CD4-positive, alpha-beta T cell treated with Interleukin-6 for 4 hours (primary cell): ENCODE results near the gene EPS8L2.

Experiments used
- DNase-seq: peaks from one replicate; pipeline ENCODE4 v3.0.0-alpha.2; 2020; ENCODE audit warnings: mixed read lengths

Gene EPS8L2

DNA sequence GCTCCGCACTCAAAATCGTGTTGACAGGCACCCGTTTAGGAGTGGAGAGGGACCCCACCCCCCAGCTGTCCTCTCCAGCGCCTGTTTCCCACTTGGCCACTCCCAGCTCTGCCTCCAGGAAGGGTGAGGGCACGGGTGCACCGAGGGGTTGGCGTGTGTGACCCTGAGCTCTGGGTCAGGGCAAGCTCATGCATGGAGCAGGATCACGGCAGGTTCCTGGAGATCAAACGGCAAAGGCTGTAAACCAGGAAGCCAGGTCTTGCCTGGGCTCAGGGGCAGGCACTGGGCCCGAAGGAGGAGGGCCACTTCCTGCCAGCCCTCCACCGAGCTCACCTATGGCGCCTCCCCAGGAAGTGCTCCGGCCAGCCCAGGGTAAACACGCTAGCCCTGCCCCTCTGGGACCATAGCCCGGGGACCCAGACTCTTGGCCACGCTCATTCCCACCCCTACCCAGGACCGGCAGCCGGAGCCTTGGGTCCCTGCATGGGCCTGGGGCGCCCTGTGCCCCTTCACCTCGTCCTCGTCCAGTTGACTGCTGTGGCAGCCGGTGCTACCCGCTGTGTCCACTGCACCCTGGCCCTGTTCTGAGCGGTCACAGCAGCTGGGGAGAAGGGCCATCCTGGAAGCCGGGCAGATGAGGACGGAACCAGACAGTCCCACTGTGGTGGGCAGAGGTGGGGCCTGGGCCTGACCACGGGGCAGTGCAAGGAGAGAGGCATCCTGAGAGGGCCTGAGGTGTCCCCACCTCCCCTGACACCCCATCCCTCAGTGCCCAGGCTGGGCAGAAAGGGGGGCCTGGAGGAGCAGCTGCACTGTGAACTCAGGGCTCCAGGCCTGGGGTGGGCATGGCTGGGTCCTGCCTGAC is 1.0 kb upstream of the EPS8L2 start:
- DNase-seq, result no peak

DNA sequence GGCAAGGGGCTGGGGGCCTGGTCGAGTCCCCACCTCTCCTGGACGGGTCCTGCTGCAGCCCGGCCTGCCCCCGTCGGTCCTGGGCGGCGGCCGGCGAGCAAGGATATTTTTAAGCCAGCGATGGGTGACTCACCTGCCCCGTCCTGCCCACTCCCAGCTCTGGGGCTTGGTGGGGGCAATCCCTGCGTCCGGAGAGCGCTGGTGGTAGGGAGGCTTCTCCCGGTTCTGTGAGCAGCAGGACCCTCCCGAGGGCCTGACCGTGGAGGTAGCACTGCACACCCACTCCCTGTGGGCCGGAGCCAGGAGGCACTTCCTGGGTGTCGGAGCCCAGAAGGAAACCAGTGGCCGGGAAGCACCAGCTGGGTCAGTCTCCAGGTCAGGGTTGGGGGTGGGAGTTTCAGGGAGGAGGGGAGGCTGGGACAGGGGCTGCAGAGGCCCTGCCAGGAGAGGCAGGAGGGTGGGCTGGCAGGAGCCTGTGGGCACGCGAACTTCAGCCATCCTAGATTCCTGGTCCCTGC is 467 bp downstream of the EPS8L2 start:
- DNase-seq, result no peak

DNA sequence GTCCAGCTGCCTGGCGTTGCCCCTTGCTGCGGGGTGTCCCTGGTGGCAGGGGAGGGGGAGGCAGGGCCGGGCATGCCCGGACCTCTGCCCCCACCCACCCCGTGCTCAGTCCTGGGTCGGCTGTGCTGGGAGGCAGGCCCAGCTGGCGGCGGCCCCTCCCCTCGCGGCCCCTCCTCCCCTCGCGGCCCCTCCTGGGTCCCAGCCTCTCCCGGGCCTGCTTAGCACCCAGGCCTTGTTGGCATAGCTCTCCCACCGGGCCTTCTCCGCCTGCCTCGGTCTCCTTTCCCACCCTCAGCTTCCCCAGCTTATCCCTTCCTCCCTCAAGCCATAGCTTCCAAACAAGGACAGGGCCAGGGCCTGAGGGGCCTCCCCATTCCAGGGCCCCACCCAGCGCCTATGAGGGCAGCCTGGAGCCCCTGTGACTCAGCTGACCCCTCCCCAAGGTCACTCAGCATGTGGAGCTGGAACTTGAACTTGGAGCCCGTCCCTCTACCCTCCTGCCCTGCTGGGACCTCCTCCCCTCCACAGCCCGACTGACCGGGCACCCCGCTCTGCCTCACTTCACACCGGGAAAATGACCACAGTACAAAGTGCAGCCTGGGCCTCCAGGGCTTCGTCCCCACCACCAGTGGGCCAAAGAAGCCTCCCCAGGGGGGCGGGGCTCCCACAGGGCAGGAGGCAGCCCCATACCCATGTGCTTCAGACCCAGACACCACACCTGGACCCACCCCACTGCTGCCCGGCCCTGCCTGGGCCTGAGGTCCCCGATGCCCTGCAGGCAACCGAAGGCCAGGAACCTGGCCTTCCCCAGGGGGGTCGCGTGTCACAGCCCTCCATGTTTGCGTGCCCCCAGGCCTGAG is 1.2 kb downstream of the EPS8L2 start:
- DNase-seq, result no peak

DNA sequence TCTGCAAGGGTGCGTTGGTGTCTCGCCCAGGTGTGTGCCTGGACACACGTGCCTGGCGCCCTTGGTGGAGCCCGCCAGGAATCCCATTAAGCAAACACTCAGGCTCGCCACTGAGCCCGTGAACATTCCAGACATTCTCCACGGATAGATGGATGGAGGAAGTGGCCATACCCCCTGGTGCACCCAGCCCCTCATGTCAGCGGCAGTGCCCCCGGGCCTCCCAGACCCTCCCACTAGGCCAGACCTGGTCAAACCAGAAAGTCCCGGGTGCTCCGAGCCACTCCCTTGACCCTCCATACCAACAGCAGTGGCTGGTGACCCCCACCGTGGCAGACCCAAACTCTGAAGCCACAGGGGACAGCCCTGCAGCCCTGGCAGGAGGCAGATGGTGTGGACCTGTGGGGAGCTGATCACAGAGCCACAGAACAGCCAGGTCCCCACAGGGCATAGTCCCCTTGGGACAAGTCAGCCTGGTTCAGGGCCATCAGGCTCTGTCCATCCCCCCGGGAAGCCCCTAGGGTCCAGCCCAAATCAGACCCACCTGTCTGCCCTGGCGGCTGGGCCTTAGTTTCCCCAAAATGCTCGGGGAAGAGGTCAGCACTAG is 1.9 kb downstream of the EPS8L2 start:
- no peak for DNase-seq

DNA sequence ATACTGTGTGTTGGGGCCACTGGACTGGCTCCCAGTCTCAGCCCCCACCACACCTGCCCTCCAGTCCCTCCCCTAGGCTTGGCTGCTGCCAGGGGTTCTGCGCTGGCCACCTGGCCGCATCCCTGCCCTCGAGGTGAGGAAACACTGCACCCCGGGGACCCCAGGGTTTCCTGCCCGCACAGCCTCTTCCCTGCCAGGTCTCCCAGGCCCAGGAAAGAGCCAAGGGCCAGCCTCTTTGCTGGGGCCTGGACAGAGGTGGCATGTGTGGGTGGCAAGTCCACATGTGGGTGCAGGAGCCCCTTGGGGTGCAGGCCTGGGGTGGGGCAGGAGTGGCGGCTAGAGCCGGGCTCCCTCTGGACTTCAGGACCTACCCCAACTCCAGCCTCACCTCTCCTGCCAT is 2.5 kb downstream of the EPS8L2 start:
- DNase-seq, result no peak

DNA sequence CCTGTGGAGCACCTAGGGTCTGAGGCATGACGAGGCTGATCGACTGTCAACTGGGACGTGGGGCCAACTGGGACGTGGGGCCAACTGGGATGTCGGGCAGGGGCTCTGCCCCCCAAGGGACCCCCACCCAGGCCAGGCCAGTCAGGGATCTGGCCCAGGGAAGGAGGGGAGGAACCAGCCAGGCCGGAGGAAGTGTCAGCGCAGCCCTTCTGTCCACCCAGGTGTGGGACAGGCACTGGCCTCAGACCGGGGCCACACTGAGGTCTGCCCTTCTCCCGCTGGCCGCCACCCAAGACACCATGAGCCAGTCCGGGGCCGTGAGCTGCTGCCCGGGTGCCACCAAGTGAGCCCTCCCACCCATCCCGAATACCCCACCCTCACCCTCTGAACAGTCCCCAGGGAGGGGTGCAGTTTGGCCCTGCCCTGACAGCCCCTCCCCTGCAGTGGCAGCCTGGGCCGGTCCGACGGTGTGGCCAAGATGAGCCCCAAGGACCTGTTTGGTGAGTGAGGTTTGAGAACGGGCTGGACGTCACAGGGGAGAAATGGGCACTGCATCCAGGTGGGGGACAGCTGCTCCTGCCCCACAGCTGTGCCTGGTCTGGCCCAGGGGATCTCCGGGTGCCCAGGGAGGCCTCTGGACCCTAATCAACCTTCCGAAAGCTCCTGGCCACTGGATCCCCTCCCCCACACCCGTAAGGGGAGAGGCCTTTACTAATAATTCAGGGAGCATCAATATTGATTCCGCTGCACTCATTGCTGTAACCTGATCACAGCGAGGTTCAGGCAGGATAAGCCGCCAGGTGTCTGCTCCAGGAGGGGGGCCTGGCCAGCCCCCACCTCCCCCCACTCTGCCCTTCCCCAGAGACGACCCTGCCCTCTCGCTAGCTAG is 3.3 kb downstream of the EPS8L2 start:
- DNase-seq, result no peak

DNA sequence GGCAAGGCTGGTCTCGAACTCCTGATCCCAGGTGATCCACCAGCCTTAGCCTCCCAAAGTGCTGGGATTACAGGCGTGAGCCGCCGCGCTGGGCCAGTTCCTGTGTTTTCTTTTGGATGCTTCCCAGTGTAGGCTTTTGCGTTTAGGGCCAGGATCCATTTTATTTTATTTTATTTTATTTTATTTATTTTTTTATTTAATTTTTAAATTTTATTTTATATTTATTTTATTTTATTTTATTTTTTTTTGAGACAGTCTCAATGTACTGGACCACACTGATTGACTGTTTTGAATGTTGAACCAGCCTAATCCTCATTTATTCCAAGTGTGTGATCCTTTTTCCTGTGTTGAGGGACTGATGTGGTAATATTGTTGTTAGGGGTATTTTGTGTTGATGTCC is 8.4 kb downstream of the EPS8L2 start:
- DNase-seq, result no peak

DNA sequence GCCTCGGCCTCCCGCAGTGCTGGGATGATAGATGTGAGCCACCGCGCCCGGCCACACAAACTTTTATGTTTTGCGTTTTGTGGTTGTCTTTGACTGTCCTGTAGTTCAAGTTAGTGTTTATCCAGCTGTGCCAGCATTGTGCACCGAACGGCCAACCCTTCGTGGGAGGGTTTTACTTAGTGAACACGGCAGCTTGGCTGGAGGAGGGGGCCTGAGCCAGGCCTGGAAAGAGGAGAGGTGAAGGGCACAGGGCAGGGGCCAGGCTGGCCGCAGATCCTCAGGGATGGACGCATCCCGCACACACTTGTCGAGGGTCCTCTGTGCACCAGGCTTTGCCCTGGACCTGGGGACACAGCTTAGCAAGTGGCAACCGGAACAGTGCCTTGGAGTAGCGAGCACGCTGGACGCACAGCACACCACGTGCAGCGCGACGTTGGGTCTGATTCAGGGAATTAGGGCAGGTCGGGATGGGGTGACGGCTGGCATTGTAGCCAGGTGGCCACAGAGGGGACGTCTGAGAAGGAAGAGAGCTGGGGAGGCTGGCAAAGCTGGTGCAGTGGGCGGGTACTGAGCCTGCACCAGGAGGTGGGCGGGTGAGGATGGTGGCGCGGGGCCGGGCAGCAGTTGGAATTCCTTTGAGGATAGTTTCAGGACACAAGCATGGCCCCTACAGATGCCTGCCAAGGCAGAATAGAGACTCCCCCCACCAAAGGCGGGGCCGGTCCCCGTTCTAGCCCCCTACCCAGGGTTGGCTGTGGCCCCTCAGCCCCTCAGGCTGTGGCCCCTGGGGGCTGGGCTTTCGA is 13.4 kb downstream of the EPS8L2 start:
- no peak for DNase-seq

DNA sequence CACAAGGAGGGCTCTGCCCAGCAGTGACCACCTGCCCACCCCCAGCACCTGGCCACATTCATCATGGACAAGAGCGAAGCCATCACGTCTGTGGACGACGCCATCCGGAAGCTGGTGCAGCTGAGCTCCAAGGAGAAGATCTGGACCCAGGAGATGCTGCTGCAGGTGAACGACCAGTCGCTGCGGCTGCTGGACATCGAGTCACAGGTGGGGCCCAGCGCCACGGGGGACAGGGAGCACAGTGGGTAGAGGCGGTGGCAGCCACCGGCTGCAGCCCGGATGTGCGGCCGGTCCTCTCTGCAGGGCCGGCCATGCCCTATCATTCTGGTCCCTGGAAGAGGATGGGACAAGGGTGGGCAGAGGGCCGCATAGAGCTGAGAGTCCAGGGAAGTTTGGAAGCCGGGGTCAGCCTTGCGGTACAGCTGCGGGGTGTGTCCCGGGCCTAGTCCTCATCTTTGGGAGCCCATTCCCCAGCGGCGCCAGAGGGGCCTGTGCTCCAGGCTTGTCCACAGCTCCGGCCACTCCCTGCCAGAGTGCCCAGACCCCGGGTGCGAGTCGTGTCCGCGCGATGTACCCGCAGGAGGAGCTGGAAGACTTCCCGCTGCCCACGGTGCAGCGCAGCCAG is 14.1 kb downstream of the EPS8L2 start:
- no peak for DNase-seq

DNA sequence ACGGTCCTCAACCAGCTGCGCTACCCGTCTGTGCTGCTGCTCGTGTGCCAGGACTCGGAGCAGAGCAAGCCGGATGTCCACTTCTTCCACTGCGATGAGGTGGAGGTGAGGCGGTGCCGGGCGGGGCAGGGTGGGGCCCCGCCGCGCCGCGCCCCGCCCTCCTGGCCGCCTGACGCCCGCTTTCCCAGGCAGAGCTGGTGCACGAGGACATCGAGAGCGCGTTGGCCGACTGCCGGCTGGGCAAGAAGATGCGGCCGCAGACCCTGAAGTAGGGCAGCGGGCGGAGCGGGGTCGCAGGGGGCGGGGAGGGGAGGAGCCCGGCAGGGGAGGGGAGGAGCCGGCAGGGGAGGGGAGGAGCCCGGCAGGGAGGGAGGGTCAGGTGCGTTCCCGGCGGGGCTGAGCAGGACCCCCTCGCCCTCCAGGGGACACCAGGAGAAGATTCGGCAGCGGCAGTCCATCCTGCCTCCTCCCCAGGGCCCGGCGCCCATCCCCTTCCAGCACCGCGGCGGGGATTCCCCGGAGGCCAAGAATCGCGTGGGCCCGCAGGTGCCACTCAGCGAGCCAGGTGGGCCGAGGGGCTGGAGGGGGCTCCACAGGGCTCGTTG is 14.7 kb downstream of the EPS8L2 start:
- peak; percentile 28 for DNase-seq

DNA sequence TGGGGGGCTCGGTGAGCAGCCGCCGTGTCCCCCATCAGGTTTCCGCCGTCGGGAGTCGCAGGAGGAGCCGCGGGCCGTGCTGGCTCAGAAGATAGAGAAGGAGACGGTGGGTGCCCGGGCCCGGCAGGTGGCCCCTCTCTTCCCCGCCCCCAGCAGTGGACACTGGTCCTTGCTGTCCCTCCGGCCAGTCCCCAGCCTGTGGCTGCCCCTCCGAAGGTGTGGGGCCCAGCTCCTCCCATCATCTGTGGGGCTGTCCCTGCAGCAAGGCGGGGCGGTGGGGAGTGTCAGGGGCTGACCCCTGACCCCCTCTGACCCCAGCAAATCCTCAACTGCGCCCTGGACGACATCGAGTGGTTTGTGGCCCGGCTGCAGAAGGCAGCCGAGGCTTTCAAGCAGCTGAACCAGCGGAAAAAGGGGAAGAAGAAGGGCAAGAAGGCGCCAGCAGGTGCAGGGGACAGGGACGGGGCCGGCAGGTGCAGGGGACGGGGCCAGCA is 15.3 kb downstream of the EPS8L2 start:
- no peak for DNase-seq

DNA sequence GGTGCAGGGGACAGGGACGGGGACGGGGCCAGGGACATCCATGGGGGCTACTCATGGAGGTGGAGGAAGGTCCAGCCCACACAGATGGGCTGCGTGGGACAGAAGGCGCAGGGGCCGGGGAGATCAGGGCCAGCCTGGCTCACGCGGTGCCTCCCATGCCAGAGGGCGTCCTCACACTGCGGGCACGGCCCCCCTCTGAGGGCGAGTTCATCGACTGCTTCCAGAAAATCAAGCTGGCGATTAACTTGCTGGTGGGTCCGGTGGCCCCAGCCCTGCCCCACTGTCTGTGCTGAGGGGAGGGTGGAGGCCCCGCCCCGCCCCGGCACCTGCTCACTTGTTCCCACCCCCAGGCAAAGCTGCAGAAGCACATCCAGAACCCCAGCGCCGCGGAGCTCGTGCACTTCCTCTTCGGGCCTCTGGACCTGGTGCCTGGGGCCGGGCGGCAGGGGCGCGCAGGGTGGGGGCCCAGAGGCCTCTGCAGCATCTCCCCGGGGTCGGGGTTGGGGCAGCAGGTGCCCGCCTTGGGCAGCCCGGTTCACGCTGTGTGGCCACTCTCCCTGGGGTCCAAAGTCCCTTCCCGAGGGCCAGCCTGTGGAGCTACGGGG is 15.8 kb downstream of the EPS8L2 start:
- DNase-seq, result peak; percentile 73

DNA sequence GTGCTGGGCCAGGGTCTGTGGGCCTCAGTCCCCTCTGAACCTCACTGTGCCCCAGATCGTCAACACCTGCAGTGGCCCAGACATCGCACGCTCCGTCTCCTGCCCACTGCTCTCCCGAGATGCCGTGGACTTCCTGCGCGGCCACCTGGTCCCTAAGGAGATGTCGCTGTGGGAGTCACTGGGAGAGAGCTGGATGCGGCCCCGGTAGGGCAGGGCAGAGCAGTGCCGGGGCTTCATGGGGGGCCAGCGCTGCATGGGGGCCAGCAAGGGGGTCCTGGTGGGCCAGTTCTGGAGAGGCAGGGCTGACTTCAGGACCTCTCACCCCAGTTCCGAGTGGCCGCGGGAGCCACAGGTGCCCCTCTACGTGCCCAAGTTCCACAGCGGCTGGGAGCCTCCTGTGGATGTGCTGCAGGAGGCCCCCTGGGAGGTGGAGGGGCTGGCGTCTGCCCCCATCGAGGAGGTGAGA is 16.3 kb downstream of the EPS8L2 start:
- no peak for DNase-seq

DNA sequence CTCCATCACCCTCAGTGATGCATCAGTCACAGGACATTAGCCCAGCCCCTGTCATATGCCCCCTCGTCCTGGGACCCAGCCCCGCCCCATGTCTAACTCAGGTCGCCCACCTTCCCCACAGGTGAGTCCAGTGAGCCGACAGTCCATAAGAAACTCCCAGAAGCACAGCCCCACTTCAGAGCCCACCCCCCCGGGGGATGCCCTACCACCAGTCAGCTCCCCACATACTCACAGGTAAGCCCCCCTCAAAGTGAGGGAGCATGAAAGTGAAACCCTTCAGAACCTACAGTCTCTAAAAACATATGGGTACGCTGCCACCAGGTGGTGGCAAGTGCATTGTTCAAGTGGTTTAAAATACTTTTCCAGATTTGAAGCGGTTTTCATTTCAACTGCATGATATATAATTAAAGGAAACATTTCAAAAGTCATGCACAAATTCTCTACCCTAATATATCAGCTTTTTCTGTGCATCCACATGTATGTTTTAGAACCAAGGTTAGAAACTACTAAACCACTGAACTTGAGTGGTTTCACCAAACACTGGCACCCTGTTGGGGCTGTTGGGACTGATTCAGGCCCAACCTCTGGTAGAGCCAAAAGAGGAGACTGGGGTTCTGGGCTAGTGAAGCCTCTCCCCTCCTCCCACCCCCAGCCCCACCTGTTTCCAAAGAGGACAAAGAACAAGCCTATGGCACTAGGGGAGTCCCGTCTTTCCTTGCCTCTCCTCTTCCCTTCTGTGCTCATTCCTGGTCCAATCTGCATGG is 17.3 kb downstream of the EPS8L2 start:
- peak; percentile 69 for DNase-seq

DNA sequence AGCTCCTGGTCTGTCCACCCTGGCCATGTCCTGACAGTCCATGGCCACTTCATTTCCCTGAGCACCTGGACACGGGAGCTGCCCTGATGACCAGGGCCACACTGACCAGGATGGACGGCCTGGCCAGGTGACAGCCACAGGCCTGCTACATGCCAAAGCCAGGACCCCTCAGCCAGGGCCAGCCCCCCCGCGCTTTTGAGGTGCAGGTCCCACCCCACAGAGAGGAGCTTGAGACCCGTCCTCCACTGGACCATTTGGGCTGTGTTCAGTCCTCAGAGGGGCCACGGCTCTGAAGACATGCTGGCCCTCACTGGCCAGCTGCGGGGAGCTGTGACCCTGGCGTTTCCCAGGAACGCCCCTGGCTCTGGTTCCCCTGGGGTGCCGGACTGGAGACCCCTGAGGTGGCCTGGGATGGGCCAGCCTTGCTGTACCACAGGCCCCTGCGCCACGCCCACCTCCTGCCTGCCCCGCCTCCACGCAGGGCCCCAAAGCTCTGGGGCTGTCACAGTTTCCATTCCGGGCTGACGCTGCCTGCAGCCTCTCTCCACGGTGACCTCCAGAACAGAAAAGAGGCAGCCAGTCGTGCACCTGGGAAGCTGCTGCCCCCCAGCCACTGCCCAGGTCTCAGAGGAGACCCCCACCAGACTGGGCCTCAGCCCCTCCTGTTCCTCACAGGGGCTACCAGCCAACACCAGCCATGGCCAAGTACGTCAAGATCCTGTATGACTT is 18.2 kb downstream of the EPS8L2 start:
- no peak for DNase-seq

DNA sequence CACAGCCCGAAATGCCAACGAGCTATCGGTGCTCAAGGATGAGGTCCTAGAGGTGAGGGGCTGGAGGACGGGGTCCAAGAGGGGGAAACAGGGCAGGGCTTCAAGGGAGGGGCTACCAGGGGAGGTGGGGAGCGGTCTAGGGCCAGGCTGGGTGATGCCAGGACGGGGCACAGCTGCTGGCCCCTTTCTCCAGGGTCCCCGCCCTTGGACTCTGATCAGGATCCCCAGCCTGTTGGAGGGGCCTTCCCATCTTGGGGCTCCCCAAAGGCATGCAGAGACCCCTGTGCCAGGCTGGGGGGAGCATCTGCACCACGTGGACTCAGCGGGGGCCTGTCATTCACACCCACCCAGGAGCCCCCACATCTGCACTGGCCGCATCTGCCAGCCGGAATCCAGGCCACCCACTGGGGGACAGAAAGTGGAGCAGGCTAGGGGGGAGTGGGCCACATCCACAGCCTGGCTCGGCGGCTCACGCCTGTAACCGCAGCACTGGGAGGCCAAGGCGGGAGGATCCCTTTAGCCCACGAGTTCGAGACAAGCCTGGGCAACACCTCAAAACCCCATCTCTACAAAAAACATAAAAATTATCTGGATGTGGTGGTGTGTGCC is 18.9 kb downstream of the EPS8L2 start:
- no peak for DNase-seq

DNA sequence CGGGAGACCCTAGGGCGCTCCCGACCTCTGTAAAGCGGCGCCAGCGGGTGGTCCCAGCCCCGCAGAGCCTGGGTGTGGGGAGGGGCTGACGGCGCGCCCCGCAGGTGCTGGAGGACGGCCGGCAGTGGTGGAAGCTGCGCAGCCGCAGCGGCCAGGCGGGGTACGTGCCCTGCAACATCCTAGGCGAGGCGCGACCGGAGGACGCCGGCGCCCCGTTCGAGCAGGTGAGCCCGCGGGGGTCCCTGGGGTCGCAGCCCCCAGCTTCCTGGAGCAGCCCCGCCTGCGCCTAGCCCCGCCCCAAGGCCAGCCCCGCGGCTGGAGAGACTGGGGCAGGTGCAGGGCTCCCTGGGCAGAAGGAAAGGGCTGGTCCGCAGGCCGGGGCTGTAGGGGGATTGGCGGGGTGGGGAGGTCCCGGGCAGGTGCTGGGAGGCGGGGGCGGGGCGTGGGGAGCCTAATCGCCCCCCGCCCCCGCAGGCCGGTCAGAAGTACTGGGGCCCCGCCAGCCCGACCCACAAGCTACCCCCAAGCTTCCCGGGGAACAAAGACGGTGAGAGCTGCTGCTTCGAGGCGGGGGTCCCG is 19.7 kb downstream of the EPS8L2 start:
- peak; percentile 17 for DNase-seq
